H9 (cell line): ENCODE measurements around the gene IGFLR1. TPM values are rescaled to one million over a fixed set of nuclear protein-coding genes. Genes with fewer than 3 reads are reported as not detected.
A peak's percentile ranks its signal among the peaks of the same experiment; 100 is the strongest.

Experiments used
- DNase-seq: peaks from one replicate; pipeline ENCODE4 v3.0.0-alpha.2; 2017
- H2AFZ ChIP-seq: one replicate; pipeline ENCODE4 v1.6.1; 2013; ENCODE audit warnings: mild to moderate bottlenecking, low read length, control low read depth, moderate library complexity
- H2AK5ac ChIP-seq: 2 replicates; pipeline ENCODE4 v1.6.1; 2013; ENCODE audit warnings: low read length, control low read depth, mixed read lengths; ENCODE audit not compliant: insufficient read length
- H2BK120ac ChIP-seq: one replicate; pipeline ENCODE4 v1.6.1; 2013; ENCODE audit warnings: low read depth, mild to moderate bottlenecking, low read length, control low read depth, inconsistent platforms; ENCODE audit not compliant: poor library complexity, severe bottlenecking
- H2BK12ac ChIP-seq: 2 replicates; pipeline ENCODE4 v1.6.1; 2013; ENCODE audit warnings: low read length, control low read depth, mixed read lengths, low read depth; ENCODE audit not compliant: insufficient read length
- H2BK15ac ChIP-seq: 2 replicates; pipeline ENCODE4 v1.6.1; 2013; ENCODE audit warnings: low read depth, low read length, control low read depth
- H2BK20ac ChIP-seq: one replicate; pipeline ENCODE4 v1.6.1; 2013; ENCODE audit warnings: low read depth, mild to moderate bottlenecking, low read length, control low read depth, inconsistent platforms; ENCODE audit not compliant: poor library complexity, severe bottlenecking
- H2BK5ac ChIP-seq: 2 replicates; pipeline ENCODE4 v1.6.1; 2013; ENCODE audit warnings: low read length, control low read depth, mixed read lengths; ENCODE audit not compliant: insufficient read length
- H3K14ac ChIP-seq: 2 replicates; pipeline ENCODE4 v1.6.1; 2013; ENCODE audit warnings: low read length, control low read depth; ENCODE audit not compliant: insufficient read depth
- H3K18ac ChIP-seq: 2 replicates; pipeline ENCODE4 v1.6.1; 2013; ENCODE audit warnings: low read depth, mild to moderate bottlenecking, mixed read lengths, low read length, control low read depth; ENCODE audit not compliant: insufficient read length
- H3K23ac ChIP-seq: 2 replicates; pipeline ENCODE4 v1.6.1; 2013; ENCODE audit warnings: low read length, control low read depth, mixed read lengths, low read depth; ENCODE audit not compliant: insufficient read length
- H3K23me2 ChIP-seq: 2 replicates; pipeline ENCODE4 v1.6.1; 2013; ENCODE audit warnings: low read depth, mild to moderate bottlenecking, mixed read lengths, low read length, control low read depth; ENCODE audit not compliant: insufficient read length, poor library complexity, severe bottlenecking
- H3K27ac ChIP-seq: 2 replicates; pipeline ENCODE4 v1.5.1; 2013; ENCODE audit warnings: low read length, control low read depth, mixed read lengths, low read depth; ENCODE audit not compliant: insufficient read length
- H3K27me3 ChIP-seq: 2 replicates; pipeline ENCODE4 v1.6.1; 2013; ENCODE audit warnings: low read length, control low read depth, inconsistent platforms; ENCODE audit not compliant: insufficient read depth
- H3K4ac ChIP-seq: 2 replicates; pipeline ENCODE4 v1.6.1; 2013; ENCODE audit warnings: low read depth, mild to moderate bottlenecking, control low read depth, inconsistent platforms, low read length, moderate library complexity
- H3K4me1 ChIP-seq: 2 replicates; pipeline ENCODE4 v1.6.1; 2013; ENCODE audit warnings: low read length, control low read depth, inconsistent platforms; ENCODE audit not compliant: insufficient read depth
- H3K4me2 ChIP-seq: 2 replicates; pipeline ENCODE4 v1.6.1; 2013; ENCODE audit warnings: low read length, control low read depth, mixed read lengths; ENCODE audit not compliant: insufficient read length, insufficient read depth
- H3K56ac ChIP-seq: 2 replicates; pipeline ENCODE4 v1.6.1; 2013; ENCODE audit warnings: low read depth, mild to moderate bottlenecking, mixed read lengths, low read length, control low read depth; ENCODE audit not compliant: insufficient read length
- H3K79me1 ChIP-seq: 2 replicates; pipeline ENCODE4 v1.6.1; 2013; ENCODE audit warnings: low read depth, mild to moderate bottlenecking, moderate library complexity, low read length, control low read depth, inconsistent platforms; ENCODE audit not compliant: insufficient read depth, poor library complexity, severe bottlenecking
- H3K79me2 ChIP-seq: 2 replicates; pipeline ENCODE4 v1.6.1; 2013; ENCODE audit warnings: low read length, control low read depth, inconsistent platforms; ENCODE audit not compliant: insufficient read depth
- H3K9ac ChIP-seq: 2 replicates; pipeline ENCODE4 v1.6.1; 2013; ENCODE audit warnings: low read length, control low read depth, mixed read lengths; ENCODE audit not compliant: insufficient read length; ENCODE audit errors: extremely low read depth
- H3K9me3 ChIP-seq: one replicate; pipeline ENCODE4 v1.6.1; 2013; ENCODE audit warnings: low read depth, low read length, inconsistent platforms; ENCODE audit not compliant: control insufficient read depth
- H3T11ph ChIP-seq: one replicate; pipeline ENCODE4 v1.6.1; 2013; ENCODE audit warnings: mild to moderate bottlenecking, low read length, control low read depth, inconsistent platforms
- H4K20me1 ChIP-seq: one replicate; pipeline ENCODE4 v1.6.1; 2013; ENCODE audit not compliant: control insufficient read depth, insufficient read length, insufficient read depth
- H4K5ac ChIP-seq: 2 replicates; pipeline ENCODE4 v1.6.1; 2013; ENCODE audit warnings: low read depth, mild to moderate bottlenecking, mixed read lengths, low read length, control low read depth; ENCODE audit not compliant: insufficient read length
- H4K8ac ChIP-seq: replicated peaks from 2 replicates; pipeline ENCODE4 v1.6.1; 2013; ENCODE audit warnings: low read length, control low read depth, mixed read lengths, low read depth; ENCODE audit not compliant: insufficient read length
- H4K91ac ChIP-seq: 2 replicates; pipeline ENCODE4 v1.6.1; 2013; ENCODE audit warnings: low read depth, mild to moderate bottlenecking, moderate library complexity, mixed read lengths, low read length, control low read depth; ENCODE audit not compliant: insufficient read length
- H3K27ac Mint-ChIP-seq, 3 experiments: 2 replicates in 2 of 3; 3 replicates in 1 of 3; pipeline ENCODE4 v1.8.0; 2020 to 2021; ENCODE audit warnings: mixed read lengths in 3 of 3, mild to moderate bottlenecking in 1 of 3, moderate library complexity in 1 of 3
- H3K27me3 Mint-ChIP-seq: 2 replicates; pipeline ENCODE4 v1.8.0; 2021; ENCODE audit warnings: low read depth, mild to moderate bottlenecking, moderate library complexity, mixed read lengths
- H3K36me3 Mint-ChIP-seq, 3 experiments: 2 replicates in 2 of 3; 3 replicates in 1 of 3; pipeline ENCODE4 v1.8.0; 2020 to 2021; ENCODE audit warnings: low read depth in 3 of 3, mixed read lengths in 3 of 3; ENCODE audit not compliant: insufficient read depth in 1 of 3
- H3K4me1 Mint-ChIP-seq, 2 experiments: 2 replicates each; pipeline ENCODE4 v1.8.0; 2020; ENCODE audit warnings: mixed read lengths in 2 of 2
- H3K4me3 Mint-ChIP-seq, 2 experiments: 2 replicates in 1 of 2; 3 replicates in 1 of 2; pipeline ENCODE4 v1.8.0; 2020 to 2021; ENCODE audit warnings: mild to moderate bottlenecking in 2 of 2, mixed read lengths in 2 of 2, moderate library complexity in 1 of 2
- H3K9me3 Mint-ChIP-seq, 2 experiments: 2 replicates in 1 of 2; 3 replicates in 1 of 2; pipeline ENCODE4 v1.8.0; 2020; ENCODE audit warnings: mild to moderate bottlenecking in 2 of 2, mixed read lengths in 2 of 2, moderate library complexity in 1 of 2
- WGBS: extraction: QIAGEN DNeasy Blood & Tissue Kit; methylation state at CpG from one replicate; pipeline ENCODE4 v1.1.7; 2013; ENCODE audit warnings: missing lambda C conversion rate, low lambda C conversion rate, mixed read lengths; ENCODE audit not compliant: insufficient read length; ENCODE audit errors: extremely low coverage; 5-methylcytosine and 5-hydroxymethylcytosine counted together
- total RNA-seq: library from RNA; stranded (reverse); gene quantifications from 2 replicates; pipeline ENCODE4 v1.2.1, GENCODE V29; 2021
- TF ChIP-seq, protein P1 (sequence below): fragments of 200-600 bp; sonication (generic); conservative IDR thresholded peaks from 3 replicates; pipeline ENCODE4 v1.8.0; 2021; ENCODE audit warnings: antibody characterized with exemption, mild to moderate bottlenecking

Gene IGFLR1
- total RNA-seq, 1 experiment from 2014 or later, result 2.9 TPM

DNA sequence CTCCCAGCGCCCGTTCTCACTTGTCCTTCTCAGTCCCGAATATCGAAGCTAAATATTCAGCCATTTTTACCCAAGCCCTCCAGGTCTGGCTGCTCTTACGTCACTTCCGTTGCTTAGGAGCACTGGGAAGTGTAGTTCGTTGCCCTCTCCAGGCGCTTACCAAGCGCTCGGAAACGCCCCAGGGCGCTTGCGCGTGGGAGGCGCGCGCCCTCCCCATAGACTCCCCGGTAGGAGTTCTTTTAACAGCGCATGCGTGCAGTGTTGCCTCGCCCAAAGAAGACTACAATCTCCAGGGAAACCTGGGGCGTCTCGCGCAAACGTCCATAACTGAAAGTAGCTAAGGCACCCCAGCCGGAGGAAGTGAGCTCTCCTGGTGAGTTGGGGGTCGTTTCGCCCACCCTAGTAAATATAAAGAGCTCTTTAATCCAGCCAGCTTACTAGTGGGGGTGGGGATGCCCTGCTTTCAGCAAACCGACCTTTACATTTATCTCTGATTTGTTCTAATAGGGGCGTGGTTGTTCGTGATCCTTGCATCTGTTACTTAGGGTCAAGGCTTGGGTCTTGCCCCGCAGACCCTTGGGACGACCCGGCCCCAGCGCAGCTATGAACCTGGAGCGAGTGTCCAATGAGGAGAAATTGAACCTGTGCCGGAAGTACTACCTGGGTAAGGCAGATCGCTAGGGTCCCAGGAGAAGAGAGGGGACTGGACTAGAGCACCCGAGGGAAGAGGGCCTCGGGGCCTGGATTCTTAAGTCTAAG is 3.3 kb upstream of the IGFLR1 start, which contains the start of the genes PSENEN and U2AF1L4:
Gene PSENEN (plus strand): TSS at position 324 of the 759 bp plus-strand sequence. CDS start 280 bp downstream, at position 604.
Gene U2AF1L4 (minus strand): TSS at position 91 of the 759 bp plus-strand sequence. CDS start 27 bp downstream, at position 64.
- H2BK15ac ChIP-seq, result no peak within 1 kb of the TSS
- TF ChIP-seq, protein P1, sequence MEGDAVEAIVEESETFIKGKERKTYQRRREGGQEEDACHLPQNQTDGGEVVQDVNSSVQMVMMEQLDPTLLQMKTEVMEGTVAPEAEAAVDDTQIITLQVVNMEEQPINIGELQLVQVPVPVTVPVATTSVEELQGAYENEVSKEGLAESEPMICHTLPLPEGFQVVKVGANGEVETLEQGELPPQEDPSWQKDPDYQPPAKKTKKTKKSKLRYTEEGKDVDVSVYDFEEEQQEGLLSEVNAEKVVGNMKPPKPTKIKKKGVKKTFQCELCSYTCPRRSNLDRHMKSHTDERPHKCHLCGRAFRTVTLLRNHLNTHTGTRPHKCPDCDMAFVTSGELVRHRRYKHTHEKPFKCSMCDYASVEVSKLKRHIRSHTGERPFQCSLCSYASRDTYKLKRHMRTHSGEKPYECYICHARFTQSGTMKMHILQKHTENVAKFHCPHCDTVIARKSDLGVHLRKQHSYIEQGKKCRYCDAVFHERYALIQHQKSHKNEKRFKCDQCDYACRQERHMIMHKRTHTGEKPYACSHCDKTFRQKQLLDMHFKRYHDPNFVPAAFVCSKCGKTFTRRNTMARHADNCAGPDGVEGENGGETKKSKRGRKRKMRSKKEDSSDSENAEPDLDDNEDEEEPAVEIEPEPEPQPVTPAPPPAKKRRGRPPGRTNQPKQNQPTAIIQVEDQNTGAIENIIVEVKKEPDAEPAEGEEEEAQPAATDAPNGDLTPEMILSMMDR, result no peak
- peak within 1 kb of the TSS; percentile 61 for H3K18ac ChIP-seq
- no peak within 1 kb of the TSS for H3T11ph ChIP-seq
- no peak within 1 kb of the TSS for H2BK120ac ChIP-seq
- H3K9ac ChIP-seq, result peak within 1 kb of the TSS; percentile 71
- peaks cover 3 to 17% (median 5%) of the 10 kb centered on the region in 3 experiments; a peak in 4 of 7 replicates for H3K36me3 Mint-ChIP-seq
- no peaks in the 10 kb centered on the region for H3K9me3 ChIP-seq
- no peak within 1 kb of the TSS for H2BK5ac ChIP-seq
- peak within 1 kb of the TSS; percentile 71 for H2AFZ ChIP-seq
- H3K56ac ChIP-seq, result no peak within 1 kb of the TSS
- H3K27me3 Mint-ChIP-seq, result no peaks in the 10 kb centered on the region
- peaks cover 4% of the 10 kb centered on the region; the same call in 1 of the 2 replicates for H3K4me1 ChIP-seq
- no peak within 1 kb of the TSS for H3K27ac ChIP-seq
- H2BK12ac ChIP-seq, result no peak within 1 kb of the TSS
- peak; percentile 98 for DNase-seq
- no peak within 1 kb of the TSS for H3K4ac ChIP-seq
- H3K9me3 Mint-ChIP-seq, result no peaks in the 10 kb centered on the region
- peaks cover 16% of the 10 kb centered on the region for H3K23me2 ChIP-seq
- H3K4me3 Mint-ChIP-seq, result peak within 1 kb of the TSS; percentile 96
- H3K4me2 ChIP-seq, result peak within 1 kb of the TSS; percentile 95
- no peak within 1 kb of the TSS for H4K5ac ChIP-seq
- H2BK20ac ChIP-seq, result no peak within 1 kb of the TSS
- no peak within 1 kb of the TSS for H4K8ac ChIP-seq
- H3K4me1 Mint-ChIP-seq, result peaks cover 20 to 38% of the 10 kb centered on the region in 2 experiments
- H3K14ac ChIP-seq, result peak within 1 kb of the TSS; percentile 79
- H4K91ac ChIP-seq, result no peak within 1 kb of the TSS
- H3K27me3 ChIP-seq, result no peaks in the 10 kb centered on the region
- no peak within 1 kb of the TSS for H3K23ac ChIP-seq
- peak within 1 kb of the TSS; percentile 100 for H3K27ac Mint-ChIP-seq
- no CpG with 5 or more reads among the region's 40 CpGs for WGBS
- no peak within 1 kb of the TSS for H2AK5ac ChIP-seq
- no peaks in the 10 kb centered on the region for H4K20me1 ChIP-seq
- H3K79me2 ChIP-seq, result no peaks in the 10 kb centered on the region
- peaks cover 3% of the 10 kb centered on the region for H3K79me1 ChIP-seq
